Smooth muscle cell (in vitro differentiated cells): Measurements from ENCODE around the gene RAB31. TPM values are rescaled to one million over a fixed set of nuclear protein-coding genes. Genes with fewer than 3 reads are reported as not detected.
"Not testable (repeated sequence)": the region's sequence is repeated elsewhere in the genome, so short reads cannot be mapped to it uniquely, and the experiment has no call there.

Experiments
- DNase-seq: peaks from one replicate; lab custom pipeline; 2025; ENCODE audit not compliant: unreplicated experiment; lab: John Stamatoyannopoulos, UW
- H2AFZ ChIP-seq: fragments of 200-600 bp; sonication (generic); 2 replicates; pipeline ENCODE4 v1.6.0; 2016; ENCODE audit warnings: antibody characterized with exemption, low read depth, mild to moderate bottlenecking
- H3F3A ChIP-seq: fragments of 200-600 bp; sonication (generic); 2 replicates; pipeline ENCODE4 v1.6.0; 2017; ENCODE audit warnings: antibody characterized with exemption, low read depth
- H3K27ac ChIP-seq: fragments of 200-600 bp; sonication (generic); 2 replicates; pipeline ENCODE4 v1.5.1; 2016; ENCODE audit warnings: low read depth, mild to moderate bottlenecking
- H3K27me3 ChIP-seq: fragments of 200-600 bp; sonication (generic); 2 replicates; pipeline ENCODE4 v1.6.1; 2016; ENCODE audit warnings: low read depth, mild to moderate bottlenecking
- H3K36me3 ChIP-seq: fragments of 200-600 bp; sonication (generic); 2 replicates; pipeline ENCODE4 v1.5.1; 2016; ENCODE audit warnings: low read depth
- H3K4me1 ChIP-seq: fragments of 200-600 bp; sonication (generic); 2 replicates; pipeline ENCODE4 v1.5.1; 2016; ENCODE audit warnings: low read depth
- H3K4me2 ChIP-seq: fragments of 200-600 bp; sonication (generic); 2 replicates; pipeline ENCODE4 v1.6.0; 2016; ENCODE audit warnings: mild to moderate bottlenecking
- H3K4me3 ChIP-seq: fragments of 200-600 bp; sonication (generic); 2 replicates; pipeline ENCODE4 v1.5.1; 2016; ENCODE audit warnings: mild to moderate bottlenecking
- H3K79me2 ChIP-seq: fragments of 200-600 bp; sonication (generic); 2 replicates; pipeline ENCODE4 v1.6.0; 2016; ENCODE audit warnings: low read depth, mild to moderate bottlenecking
- H3K9ac ChIP-seq: fragments of 200-600 bp; sonication (generic); 2 replicates; pipeline ENCODE4 v1.6.0; 2016; ENCODE audit warnings: low read depth
- H3K9me3 ChIP-seq: fragments of 200-600 bp; sonication (generic); replicated peaks from 2 replicates; pipeline ENCODE4 v1.5.1; 2016; ENCODE audit warnings: low read depth
- H4K20me1 ChIP-seq: fragments of 200-600 bp; sonication (generic); 2 replicates; pipeline ENCODE4 v1.6.0; 2016; ENCODE audit warnings: low read depth
- WGBS: methylation state at CpG from one replicate; pipeline ENCODE4 v1.1.7; 2016; ENCODE audit warnings: low lambda C conversion rate; 5-methylcytosine and 5-hydroxymethylcytosine counted together
- polyA plus RNA-seq: library from polyadenylated mRNA; unstranded; fragments of >200 nt; fragmentation: Nextera tagmentation; extraction: Ambion mirVana; gene quantifications from 2 replicates; pipeline ENCODE4 v1.2.1, GENCODE V29; 2016
- total RNA-seq: library from RNA; depleted of rRNA; stranded (reverse); fragments of >200 nt; gene quantifications from 2 replicates; pipeline ENCODE4 v1.2.3, GENCODE V29; 2014
- TF ChIP-seq, protein P1 (sequence below): fragments of 200-600 bp; sonication (generic); IDR thresholded peaks from 2 replicates; pipeline ENCODE4 v1.5.1; 2017; ENCODE audit warnings: borderline replicate concordance, mild to moderate bottlenecking, antibody characterized with exemption; ENCODE audit not compliant: insufficient read depth, poor library complexity, severe bottlenecking

RAB31 gene
- total and polyA plus RNA-seq, 2 experiments from 2014 or later: 116 to 414 TPM

DNA sequence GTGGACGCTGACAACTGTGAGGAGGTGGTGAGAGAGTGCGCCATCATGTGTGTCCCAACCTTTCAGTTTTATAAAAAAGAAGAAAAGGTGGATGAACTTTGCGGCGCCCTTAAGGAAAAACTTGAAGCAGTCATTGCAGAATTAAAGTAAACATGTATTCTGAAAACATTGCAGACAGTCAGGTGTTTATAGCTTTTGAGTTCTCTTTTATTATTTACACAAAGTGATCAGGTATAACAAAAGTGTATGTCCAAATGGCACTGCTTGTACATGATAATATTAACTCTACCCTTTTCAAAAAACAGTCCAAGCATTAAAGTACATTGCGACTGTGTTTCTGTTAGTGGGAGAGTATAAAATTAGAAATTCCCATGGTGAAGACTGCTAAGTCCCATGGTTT lies 179.9 kb downstream of the RAB31 start:
- no peak for DNase-seq

DNA sequence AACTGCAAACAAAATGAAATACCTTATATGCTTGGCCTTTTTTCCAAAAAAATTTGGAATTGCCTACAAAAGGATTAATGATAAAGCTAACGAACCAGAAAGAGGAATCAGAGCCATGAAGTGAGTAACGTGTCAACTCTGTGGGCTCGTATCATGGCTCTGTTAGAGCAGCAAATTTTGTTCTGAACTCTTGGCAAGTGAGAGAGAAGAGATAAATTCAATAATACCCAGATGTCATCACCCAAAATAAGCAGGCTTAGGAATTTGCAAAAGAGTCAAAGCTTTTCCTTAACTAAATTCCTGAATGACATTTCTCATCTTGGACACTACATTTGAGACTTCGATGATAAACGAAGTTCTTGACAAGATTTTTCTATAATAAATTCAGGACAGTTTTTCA lies 182.1 kb downstream of the RAB31 start:
- WGBS: 69% methylated on average over 5 of the region's 5 CpGs
- TF ChIP-seq, protein P1, sequence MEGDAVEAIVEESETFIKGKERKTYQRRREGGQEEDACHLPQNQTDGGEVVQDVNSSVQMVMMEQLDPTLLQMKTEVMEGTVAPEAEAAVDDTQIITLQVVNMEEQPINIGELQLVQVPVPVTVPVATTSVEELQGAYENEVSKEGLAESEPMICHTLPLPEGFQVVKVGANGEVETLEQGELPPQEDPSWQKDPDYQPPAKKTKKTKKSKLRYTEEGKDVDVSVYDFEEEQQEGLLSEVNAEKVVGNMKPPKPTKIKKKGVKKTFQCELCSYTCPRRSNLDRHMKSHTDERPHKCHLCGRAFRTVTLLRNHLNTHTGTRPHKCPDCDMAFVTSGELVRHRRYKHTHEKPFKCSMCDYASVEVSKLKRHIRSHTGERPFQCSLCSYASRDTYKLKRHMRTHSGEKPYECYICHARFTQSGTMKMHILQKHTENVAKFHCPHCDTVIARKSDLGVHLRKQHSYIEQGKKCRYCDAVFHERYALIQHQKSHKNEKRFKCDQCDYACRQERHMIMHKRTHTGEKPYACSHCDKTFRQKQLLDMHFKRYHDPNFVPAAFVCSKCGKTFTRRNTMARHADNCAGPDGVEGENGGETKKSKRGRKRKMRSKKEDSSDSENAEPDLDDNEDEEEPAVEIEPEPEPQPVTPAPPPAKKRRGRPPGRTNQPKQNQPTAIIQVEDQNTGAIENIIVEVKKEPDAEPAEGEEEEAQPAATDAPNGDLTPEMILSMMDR: no peak
- no peak overlapping the region for H3K4me3 ChIP-seq

More for the DNA sequence above, 179.9 kb downstream of the RAB31 start:
- Histone ChIP-seq H4K20me1 (no peaks in the 10 kb centered on the region), H3K27me3 (no peaks in the 10 kb centered on the region), H3K4me2 (no peak overlapping the region), H3K4me1 (no peaks in the 10 kb centered on the region), H3F3A (no peaks in the 10 kb centered on the region), H3K9me3 (no peaks in the 10 kb centered on the region), H3K79me2 (no peaks in the 10 kb centered on the region), H3K36me3 (no peaks in the 10 kb centered on the region), H3K4me3 (no peak overlapping the region), H2AFZ (no peak overlapping the region), H3K9ac (no peak overlapping the region), H3K27ac (no peak overlapping the region)
- 88% methylated on average over 5 of the region's 5 CpGs for WGBS
- TF ChIP-seq, protein P1: no peak

DNA sequence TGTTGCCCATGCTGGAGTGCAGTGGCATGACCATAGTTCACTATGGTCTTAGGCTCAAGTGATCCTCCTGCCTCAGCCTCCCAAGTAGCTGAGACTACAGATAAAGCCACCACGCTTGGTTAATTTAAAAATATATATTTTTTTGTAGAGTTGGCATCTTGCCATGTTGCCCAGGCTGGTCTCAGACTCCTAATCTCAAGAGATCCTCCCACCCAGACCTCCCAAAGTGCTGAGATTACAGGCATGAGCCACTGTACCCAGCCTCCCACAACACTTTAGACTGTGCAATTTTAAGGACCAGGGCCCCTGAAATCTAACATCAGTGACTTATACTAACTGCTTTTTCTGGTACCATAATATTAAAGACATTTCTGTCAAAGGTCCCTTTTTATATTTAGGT lies 182.9 kb downstream of the RAB31 start:
- Histone ChIP-seq H3K9me3 (no peaks in the 10 kb centered on the region), H3K27ac (no peak overlapping the region), H3K79me2 (no peaks in the 10 kb centered on the region), H4K20me1 (no peaks in the 10 kb centered on the region), H3K27me3 (no peaks in the 10 kb centered on the region), H3K4me2 (no peak overlapping the region), H3K36me3 (no peaks in the 10 kb centered on the region), H2AFZ (no peak overlapping the region), H3F3A (peaks cover 5% of the 10 kb centered on the region), H3K4me3 (no peak overlapping the region), H3K9ac (no peak overlapping the region), H3K4me1 (no peaks in the 10 kb centered on the region)
- DNase-seq: no peak
- 52% methylated on average over 1 of the region's 1 CpG for WGBS
- TF ChIP-seq, protein P1: no peak

More for the DNA sequence above, 182.1 kb downstream of the RAB31 start:
- no peaks in the 10 kb centered on the region for H4K20me1 ChIP-seq
- no peaks in the 10 kb centered on the region for H3K4me1 ChIP-seq
- no peak overlapping the region for H3K9ac ChIP-seq
- no peak overlapping the region for H3K4me2 ChIP-seq
- no peaks in the 10 kb centered on the region for H3K79me2 ChIP-seq
- no peak overlapping the region for H2AFZ ChIP-seq
- no peaks in the 10 kb centered on the region for H3K36me3 ChIP-seq
- no peak overlapping the region for H3K27ac ChIP-seq
- no peak for DNase-seq
- no peaks in the 10 kb centered on the region for H3K9me3 ChIP-seq
- H3F3A ChIP-seq: peaks cover 3% of the 10 kb centered on the region
- no peaks in the 10 kb centered on the region for H3K27me3 ChIP-seq

DNA sequence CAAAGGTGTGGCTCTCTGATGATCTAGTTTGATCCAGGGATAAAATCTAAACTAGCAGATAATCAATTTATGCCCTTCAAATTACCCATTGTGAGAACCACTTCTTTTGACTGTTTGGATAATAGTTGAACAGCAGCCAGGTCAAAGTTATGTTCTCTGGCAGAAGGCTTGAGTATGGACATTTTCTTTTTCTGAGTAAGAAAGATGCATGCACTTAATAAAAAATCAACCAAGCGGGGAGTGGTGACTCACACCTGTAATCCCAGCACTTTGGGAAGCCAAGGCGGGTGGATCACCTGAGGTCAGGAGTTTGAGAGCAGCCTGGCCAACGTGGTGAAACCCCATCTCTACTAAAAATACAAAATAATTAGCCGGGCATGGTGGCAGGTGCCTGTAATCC lies 183.4 kb downstream of the RAB31 start:
- not testable (repeated sequence) for H3K27me3 ChIP-seq, H2AFZ ChIP-seq, H3K36me3 ChIP-seq, DNase-seq, H3K9ac ChIP-seq, H3K4me2 ChIP-seq, H3K9me3 ChIP-seq, H3K27ac ChIP-seq, H3F3A ChIP-seq, H3K4me1 ChIP-seq, H3K4me3 ChIP-seq, H4K20me1 ChIP-seq, H3K79me2 ChIP-seq
- 89% methylated on average over 4 of the region's 4 CpGs for WGBS
